ENCODE results near the gene MMAB. TPM values are rescaled to one million over a fixed set of nuclear protein-coding genes. Genes with fewer than 3 reads are reported as not detected.

MMAB gene
- polyA plus RNA-seq, 1 donor: 24.7 TPM

DNA sequence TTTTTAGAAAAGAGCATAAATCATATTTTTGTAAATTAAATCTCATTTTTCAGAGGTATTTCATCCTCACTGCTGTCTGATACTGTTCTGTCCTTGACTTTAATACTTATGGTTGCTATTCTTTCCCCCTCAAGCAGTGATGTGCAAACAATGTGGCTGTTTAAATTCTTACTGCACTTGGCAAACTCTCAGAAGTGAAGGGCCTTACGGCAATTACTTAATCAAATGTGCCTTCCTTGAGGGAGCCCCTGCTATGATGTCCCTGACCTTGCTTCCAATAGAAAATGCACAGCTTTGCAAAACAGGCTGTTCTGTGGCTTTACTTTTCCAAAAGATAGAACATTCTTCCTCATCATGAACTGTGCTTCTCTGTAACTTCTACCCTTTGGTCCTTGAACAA is 60.7 kb downstream of the MMAB start:
- DNase-seq (ENCODE audit: low read depth): no peak

DNA sequence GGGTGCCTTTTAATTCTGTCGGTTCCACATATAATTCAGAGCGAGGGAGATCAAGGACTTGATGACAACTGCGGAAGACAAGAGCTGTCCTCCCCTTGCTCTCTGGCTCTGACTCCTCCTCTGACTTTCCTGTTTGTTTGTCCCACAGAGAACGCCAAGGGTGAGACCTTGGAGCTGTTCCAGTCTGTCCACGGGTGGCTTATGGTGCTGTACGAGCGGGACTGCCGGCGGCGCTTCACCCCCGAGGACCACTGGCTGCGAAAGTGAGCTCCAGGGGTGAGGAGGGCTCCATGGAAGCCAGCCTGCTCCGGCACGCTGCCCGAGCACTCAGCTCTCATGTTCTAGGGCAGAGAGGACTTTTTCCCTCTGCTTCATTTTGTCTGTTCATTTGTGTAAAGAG is 63.1 kb downstream of the MMAB start:
- DNase-seq (ENCODE audit: low read depth): no peak

DNA sequence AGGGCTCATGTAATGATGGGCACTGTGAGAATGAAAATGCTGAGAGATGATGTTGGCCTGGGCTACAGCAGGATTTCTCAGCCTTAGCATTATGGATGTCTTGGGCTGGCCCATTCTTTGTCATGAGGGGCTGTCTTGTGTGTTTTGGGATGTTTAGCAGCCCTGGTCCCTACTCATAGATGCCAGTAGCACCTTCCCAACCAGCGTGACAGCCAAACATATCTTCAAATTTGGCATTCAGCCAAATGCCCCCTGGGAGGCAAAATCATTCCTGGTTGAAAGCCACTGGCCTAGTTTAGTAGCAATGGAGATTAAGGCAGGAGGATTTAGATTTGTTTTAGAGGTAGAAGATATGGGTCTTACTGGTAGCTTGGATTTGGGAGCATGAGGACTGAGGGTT is 69.2 kb downstream of the MMAB start:
- no peak for DNase-seq (ENCODE audit: low read depth)

Other genes starting within 250 kb of the MMAB start
- gene MYO1H, start 225.6 kb downstream of the MMAB start, polyA plus RNA-seq (ENCODE audit: insufficient read length): 0.33 TPM
- 27.6 TPM for gene KCTD10, start 96.2 kb downstream of the MMAB start, polyA plus RNA-seq (ENCODE audit: insufficient read length)
- gene UBE3B, start 95.9 kb downstream of the MMAB start, polyA plus RNA-seq (ENCODE audit: insufficient read length): 22.3 TPM
- gene MVK, start 290 bp upstream of the MMAB start, polyA plus RNA-seq (ENCODE audit: insufficient read length): 15.6 TPM
- gene FAM222A, start 140.3 kb upstream of the MMAB start, polyA plus RNA-seq (ENCODE audit: insufficient read length): 9.8 TPM

Measured in forelimb muscle (tissue), 1 donor.